ENCODE data around the gene MTHFR.

MTHFR gene

DNA sequence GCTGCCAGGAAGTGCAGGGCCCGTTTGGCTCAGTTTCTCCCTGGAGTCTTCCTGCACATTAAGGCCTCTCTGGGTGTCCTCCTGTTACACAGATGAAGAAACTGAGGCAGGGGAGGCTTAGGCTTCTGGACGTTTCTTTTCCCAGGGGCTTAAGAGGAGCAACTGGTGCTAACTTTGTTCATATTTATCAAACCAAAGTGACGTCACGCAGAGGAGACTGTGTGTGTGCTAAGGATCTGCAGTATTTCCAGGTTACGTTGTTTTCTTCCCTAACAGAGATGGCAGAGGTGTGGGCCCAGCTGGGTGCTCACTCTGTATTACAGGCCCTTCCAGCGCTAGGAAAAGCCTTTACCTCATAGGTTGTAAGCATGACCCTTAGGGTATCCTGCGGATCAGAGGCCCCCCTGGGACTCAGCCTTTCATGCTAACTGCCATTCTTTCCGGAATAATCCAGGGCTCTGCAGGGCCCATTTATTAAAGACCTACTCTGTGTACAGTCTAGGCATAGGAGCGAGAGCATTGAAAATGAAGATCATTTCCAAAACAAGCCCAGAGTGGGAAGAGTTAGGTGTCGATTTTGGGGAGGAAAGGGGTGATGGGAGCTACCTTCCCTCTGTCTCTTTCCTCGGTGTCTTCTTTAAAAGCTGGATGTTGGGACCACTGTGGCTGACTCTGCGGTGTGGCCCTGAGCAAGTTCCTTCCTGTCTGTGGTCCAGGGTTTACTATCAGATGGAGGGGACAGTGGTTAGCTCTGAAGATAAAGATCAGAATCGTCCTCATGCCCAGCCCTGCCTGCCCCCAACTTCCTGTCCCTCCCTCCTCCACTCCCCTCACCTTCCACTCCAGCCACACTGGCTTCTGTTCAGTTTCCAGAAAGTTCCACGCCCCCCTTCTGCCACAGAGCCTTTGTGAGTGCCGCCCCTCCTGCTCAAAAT, 65.2 kb downstream of the MTHFR start:
- no peaks in the 10 kb centered on the region for H3K9me2 ChIP-seq (ENCODE audit: low read depth, low read length)
- no peaks in the 10 kb centered on the region for H3K9me3 ChIP-seq (ENCODE audit: low read length)
- no peak overlapping the region for H3K4me2 ChIP-seq (ENCODE audit: low read length)
- peaks cover 24% of the 10 kb centered on the region for H3K4me1 ChIP-seq (ENCODE audit: insufficient read depth, low read length, severe bottlenecking)
- no peak overlapping the region for H3K9ac ChIP-seq (ENCODE audit: low read length)
- no peak overlapping the region for H3K4me3 ChIP-seq (ENCODE audit: low read depth, low read length, poor library complexity, severe bottlenecking)
- no peak for TF ChIP-seq EZH2 (IDR thresholded peaks at IDR 0.05; ENCODE audit: borderline replicate concordance, low read length)
- TF ChIP-seq, protein P1, sequence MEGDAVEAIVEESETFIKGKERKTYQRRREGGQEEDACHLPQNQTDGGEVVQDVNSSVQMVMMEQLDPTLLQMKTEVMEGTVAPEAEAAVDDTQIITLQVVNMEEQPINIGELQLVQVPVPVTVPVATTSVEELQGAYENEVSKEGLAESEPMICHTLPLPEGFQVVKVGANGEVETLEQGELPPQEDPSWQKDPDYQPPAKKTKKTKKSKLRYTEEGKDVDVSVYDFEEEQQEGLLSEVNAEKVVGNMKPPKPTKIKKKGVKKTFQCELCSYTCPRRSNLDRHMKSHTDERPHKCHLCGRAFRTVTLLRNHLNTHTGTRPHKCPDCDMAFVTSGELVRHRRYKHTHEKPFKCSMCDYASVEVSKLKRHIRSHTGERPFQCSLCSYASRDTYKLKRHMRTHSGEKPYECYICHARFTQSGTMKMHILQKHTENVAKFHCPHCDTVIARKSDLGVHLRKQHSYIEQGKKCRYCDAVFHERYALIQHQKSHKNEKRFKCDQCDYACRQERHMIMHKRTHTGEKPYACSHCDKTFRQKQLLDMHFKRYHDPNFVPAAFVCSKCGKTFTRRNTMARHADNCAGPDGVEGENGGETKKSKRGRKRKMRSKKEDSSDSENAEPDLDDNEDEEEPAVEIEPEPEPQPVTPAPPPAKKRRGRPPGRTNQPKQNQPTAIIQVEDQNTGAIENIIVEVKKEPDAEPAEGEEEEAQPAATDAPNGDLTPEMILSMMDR (IDR thresholded peaks at IDR 0.05; ENCODE audit: low read length) = no peak
- no peaks in the 10 kb centered on the region for H3K79me2 ChIP-seq (ENCODE audit: insufficient read depth, low read length)
- H3K36me3 ChIP-seq (ENCODE audit: insufficient read depth, low read length) = no peaks in the 10 kb centered on the region
- no peak overlapping the region for H2AFZ ChIP-seq (ENCODE audit: low read length)
- H3F3A ChIP-seq (ENCODE audit: insufficient read depth, low read length) = no peaks in the 10 kb centered on the region
- no peaks in the 10 kb centered on the region for H4K20me1 ChIP-seq (ENCODE audit: insufficient read depth, low read length)
- no peak overlapping the region for H3K27ac ChIP-seq (ENCODE audit: low read depth, low read length, poor library complexity, severe bottlenecking)
- no peaks in the 10 kb centered on the region for H3K27me3 ChIP-seq (ENCODE audit: insufficient read depth, low read length)

DNA sequence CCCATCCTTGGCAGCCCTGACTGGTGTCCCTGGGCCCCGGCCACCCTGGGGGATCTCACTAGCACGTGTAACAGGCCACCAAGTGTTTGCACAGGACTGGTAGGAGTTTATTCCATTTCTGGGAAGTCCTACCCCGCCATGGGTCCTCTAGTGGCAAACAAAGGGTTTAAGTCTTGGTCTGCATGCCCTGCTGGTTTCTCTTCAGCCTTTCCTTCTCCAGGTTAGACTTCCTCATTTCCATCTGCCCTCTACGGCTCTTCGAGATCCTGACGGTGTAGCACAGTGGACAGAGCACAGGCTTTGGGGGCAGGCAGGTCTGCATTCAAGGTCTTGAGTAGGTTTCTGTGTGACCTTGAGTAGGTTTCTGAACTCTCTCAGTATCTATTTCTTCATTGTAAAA, 67.0 kb downstream of the MTHFR start:
- Histone ChIP-seq H3K79me2 (ENCODE audit: insufficient read depth, low read length) (no peaks in the 10 kb centered on the region), H3F3A (ENCODE audit: insufficient read depth, low read length) (no peaks in the 10 kb centered on the region), H3K36me3 (ENCODE audit: insufficient read depth, low read length) (no peaks in the 10 kb centered on the region), H2AFZ (ENCODE audit: low read length) (no peak overlapping the region), H3K4me3 (ENCODE audit: low read depth, low read length, poor library complexity, severe bottlenecking) (no peak overlapping the region), H3K9ac (ENCODE audit: low read length) (no peak overlapping the region), H3K9me2 (ENCODE audit: low read depth, low read length) (no peaks in the 10 kb centered on the region), H3K27ac (ENCODE audit: low read depth, low read length, poor library complexity, severe bottlenecking) (no peak overlapping the region), H3K9me3 (ENCODE audit: low read length) (no peaks in the 10 kb centered on the region), H3K27me3 (ENCODE audit: insufficient read depth, low read length) (no peaks in the 10 kb centered on the region), H3K4me1 (ENCODE audit: insufficient read depth, low read length, severe bottlenecking) (peaks cover 24% of the 10 kb centered on the region), H3K4me2 (ENCODE audit: low read length) (no peak overlapping the region), H4K20me1 (ENCODE audit: insufficient read depth, low read length) (no peaks in the 10 kb centered on the region)
- TF ChIP-seq EZH2 (IDR thresholded peaks at IDR 0.05; ENCODE audit: borderline replicate concordance, low read length) = no peak
- TF ChIP-seq, protein P1 (IDR thresholded peaks at IDR 0.05; ENCODE audit: low read length) = no peak; the same call in 1 of the 2 replicates

DNA sequence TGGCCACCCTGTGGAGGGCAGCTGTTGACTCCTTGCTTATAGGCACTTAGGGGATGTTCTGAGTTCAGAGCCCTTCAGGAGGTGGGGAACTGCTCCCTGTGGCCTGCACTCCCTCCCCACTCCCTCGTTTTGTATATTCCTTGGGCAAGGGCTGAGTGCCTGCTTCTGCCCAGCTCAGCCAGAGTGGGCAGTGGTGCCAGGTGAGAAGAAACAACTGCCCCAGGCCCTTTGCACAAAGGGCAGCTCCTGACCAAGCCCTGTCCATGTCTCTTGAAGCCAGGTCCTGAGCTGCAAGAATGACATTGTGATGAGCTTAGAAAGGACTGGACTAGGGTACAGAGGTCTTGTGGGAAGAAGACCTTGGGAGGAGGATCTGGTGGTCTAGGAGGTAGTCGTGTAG, 67.7 kb downstream of the MTHFR start:
- H4K20me1 ChIP-seq (ENCODE audit: insufficient read depth, low read length) = no peaks in the 10 kb centered on the region
- peaks cover 24% of the 10 kb centered on the region for H3K4me1 ChIP-seq (ENCODE audit: insufficient read depth, low read length, severe bottlenecking)
- no peak overlapping the region for H3K4me2 ChIP-seq (ENCODE audit: low read length)
- no peak overlapping the region for H3K4me3 ChIP-seq (ENCODE audit: low read depth, low read length, poor library complexity, severe bottlenecking)
- no peak overlapping the region for H3K9ac ChIP-seq (ENCODE audit: low read length)
- no peaks in the 10 kb centered on the region for H3F3A ChIP-seq (ENCODE audit: insufficient read depth, low read length)
- no peaks in the 10 kb centered on the region for H3K9me3 ChIP-seq (ENCODE audit: low read length)
- no peaks in the 10 kb centered on the region for H3K27me3 ChIP-seq (ENCODE audit: insufficient read depth, low read length)
- H2AFZ ChIP-seq (ENCODE audit: low read length) = no peak overlapping the region
- TF ChIP-seq, protein P1 (IDR thresholded peaks at IDR 0.05; ENCODE audit: low read length) = no peak
- TF ChIP-seq EZH2 (IDR thresholded peaks at IDR 0.05; ENCODE audit: borderline replicate concordance, low read length) = no peak
- H3K79me2 ChIP-seq (ENCODE audit: insufficient read depth, low read length) = no peaks in the 10 kb centered on the region
- H3K27ac ChIP-seq (ENCODE audit: low read depth, low read length, poor library complexity, severe bottlenecking) = no peak overlapping the region
- H3K36me3 ChIP-seq (ENCODE audit: insufficient read depth, low read length) = no peaks in the 10 kb centered on the region
- H3K9me2 ChIP-seq (ENCODE audit: low read depth, low read length) = no peaks in the 10 kb centered on the region
